Esophagus squamous epithelium (tissue), 4 donors: ENCODE results near the gene GRB2.

Source experiments
- CTCF ChIP-seq, 6 experiments: fragments of 450-650 bp in 4 of 6; fragments of 200-600 bp in 2 of 6; sonication (generic) in 2 of 6; IDR thresholded peaks; one replicate each; pipeline ENCODE4 v1.5.1; 2016 to 2019; ENCODE audit warnings: antibody characterized with exemption in 6 of 6, mild to moderate bottlenecking in 4 of 6, moderate library complexity in 4 of 6
- POLR2A ChIP-seq, 4 donors: fragments of 450-650 bp; IDR thresholded peaks; one replicate each; pipeline ENCODE4 v1.6.1; 2017; ENCODE audit warnings: antibody characterized with exemption in 4 of 4, mild to moderate bottlenecking in 4 of 4, moderate library complexity in 3 of 4

GRCh38 chr17:75273977-75274708 is 131.3 kb downstream of the GRB2 start:
- TF ChIP-seq CTCF (IDR thresholded peaks at IDR 0.05) (no peak), POLR2A (IDR thresholded peaks at IDR 0.05) (no peak)
